NCI-H2107 treated with DMSO at 0.1 percent for 48 hours (cell line): ENCODE measurements around the gene CORO7.
"Not testable (repeated sequence)": the region's sequence is repeated elsewhere in the genome, so short reads cannot be mapped to it uniquely, and the experiment has no call there.

Experiments
- DNase-seq: peaks from one replicate; lab custom pipeline; 2025; ENCODE audit not compliant: unreplicated experiment; lab: John Stamatoyannopoulos, UW

CORO7 gene

GRCh38 chr16:4358831-4359561 is 57.4 kb downstream of the CORO7 start:
- no peak for DNase-seq

DNA sequence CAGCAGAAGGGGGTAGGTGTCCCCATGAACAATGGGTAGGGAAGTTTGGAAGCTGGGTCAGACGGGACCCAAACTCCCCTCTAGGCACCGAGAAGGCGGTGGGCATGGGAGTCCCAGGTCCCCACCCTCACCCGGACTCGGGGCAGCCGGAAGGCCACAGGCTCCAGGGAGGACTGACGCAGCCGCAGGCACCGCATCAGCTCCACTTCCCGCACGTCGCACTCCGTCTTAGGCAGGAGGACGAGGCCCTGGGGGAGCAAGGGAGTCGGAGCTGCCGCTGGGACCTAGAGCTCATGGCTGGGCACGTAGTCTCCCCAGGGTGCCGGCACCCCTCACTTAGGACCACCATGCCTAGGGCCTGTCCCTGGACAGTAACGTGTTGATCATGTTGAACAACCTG is 58.2 kb downstream of the CORO7 start:
- no peak for DNase-seq

GRCh38 chr16:4356820-4357219 is 59.6 kb downstream of the CORO7 start:
- DNase-seq: no peak

DNA sequence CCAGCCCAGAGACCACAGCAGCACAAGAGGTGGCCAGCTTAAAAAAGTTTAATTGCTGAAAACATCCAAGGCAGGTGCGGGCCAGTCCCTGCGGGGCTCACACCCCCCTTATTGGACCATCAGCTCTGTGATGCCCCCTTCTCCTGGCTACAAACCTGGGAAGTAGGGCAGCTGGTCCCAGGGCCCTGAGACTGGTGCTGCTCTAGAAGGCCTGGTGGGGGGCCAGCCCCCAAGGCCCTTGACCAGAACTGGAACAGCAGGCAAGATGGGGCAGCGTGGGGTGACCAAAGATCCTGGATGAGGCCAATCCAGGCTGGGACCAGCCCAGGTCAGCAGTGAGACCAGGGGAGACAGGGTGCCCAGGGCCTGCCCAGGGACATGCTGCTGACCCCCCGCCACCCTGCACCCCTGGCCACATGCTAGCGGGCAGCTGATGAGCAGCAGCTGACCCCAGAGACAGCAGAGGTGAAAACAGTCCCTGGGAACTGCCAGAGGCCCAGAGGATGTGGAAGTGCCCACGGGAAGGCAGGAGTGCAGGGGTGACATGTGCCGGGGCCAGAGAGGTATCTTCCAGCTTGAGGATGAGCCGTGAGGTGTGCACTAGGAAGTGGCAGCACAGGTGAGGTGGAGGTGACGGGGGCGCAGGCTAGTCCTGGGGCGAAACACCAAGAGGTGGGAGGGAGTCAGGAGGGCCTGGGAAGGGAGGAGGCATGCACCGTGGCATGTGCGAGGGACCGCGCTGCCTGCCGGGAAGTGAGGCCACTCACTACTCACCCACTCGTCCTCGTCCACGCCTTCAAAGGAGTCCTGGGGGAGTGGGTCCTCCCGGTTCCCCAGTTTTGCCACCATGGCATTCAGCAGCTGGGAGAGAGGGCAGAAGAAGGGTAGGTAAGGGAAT is 61.6 kb downstream of the CORO7 start:
- no peak for DNase-seq

GRCh38 chr16:4353675-4354074 is 62.7 kb downstream of the CORO7 start:
- DNase-seq: no peak

- DNase-seq: no peak
These were observed 63.6 kb downstream of the CORO7 start for GRCh38 chr16:4352843-4353242.

GRCh38 chr16:4351880-4352279 is 64.5 kb downstream of the CORO7 start:
- DNase-seq: no peak

- peak; percentile 84 for DNase-seq
These were observed 65.4 kb downstream of the CORO7 start, which contains the start of gene PAM16 for GRCh38 chr16:4350787-4351659. TSS of gene PAM16 (minus strand) at chr16:4351321. CDS start at chr16:4351234, 87 bp downstream.

- DNase-seq: no peak
These were observed 66.0 kb downstream of the CORO7 start for GRCh38 chr16:4350365-4350786.

GRCh38 chr16:4349332-4349731 is 67.1 kb downstream of the CORO7 start:
- no peak for DNase-seq

- DNase-seq: no peak
These were observed 68.5 kb downstream of the CORO7 start for GRCh38 chr16:4347765-4348509.

DNA sequence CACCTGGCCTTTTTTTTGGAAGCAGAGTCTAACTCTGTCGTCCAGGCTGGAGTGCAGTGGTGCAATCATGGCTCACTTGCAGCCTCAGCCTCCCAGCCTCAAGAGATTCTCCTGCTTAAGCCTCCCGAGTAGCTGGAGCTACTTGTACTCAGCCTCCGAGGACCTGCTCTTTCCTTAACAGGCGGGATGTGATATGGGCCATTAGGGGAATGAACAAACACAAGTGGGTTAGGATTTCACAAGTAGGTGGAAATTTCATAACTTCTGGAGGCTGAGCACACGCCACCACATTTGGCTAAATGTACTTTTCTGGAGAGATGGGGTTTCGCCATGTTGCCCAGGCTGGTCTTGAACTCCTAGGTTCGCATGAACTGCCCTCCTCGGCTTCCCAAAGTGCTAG is 69.4 kb downstream of the CORO7 start:
- DNase-seq: no peak

DNA sequence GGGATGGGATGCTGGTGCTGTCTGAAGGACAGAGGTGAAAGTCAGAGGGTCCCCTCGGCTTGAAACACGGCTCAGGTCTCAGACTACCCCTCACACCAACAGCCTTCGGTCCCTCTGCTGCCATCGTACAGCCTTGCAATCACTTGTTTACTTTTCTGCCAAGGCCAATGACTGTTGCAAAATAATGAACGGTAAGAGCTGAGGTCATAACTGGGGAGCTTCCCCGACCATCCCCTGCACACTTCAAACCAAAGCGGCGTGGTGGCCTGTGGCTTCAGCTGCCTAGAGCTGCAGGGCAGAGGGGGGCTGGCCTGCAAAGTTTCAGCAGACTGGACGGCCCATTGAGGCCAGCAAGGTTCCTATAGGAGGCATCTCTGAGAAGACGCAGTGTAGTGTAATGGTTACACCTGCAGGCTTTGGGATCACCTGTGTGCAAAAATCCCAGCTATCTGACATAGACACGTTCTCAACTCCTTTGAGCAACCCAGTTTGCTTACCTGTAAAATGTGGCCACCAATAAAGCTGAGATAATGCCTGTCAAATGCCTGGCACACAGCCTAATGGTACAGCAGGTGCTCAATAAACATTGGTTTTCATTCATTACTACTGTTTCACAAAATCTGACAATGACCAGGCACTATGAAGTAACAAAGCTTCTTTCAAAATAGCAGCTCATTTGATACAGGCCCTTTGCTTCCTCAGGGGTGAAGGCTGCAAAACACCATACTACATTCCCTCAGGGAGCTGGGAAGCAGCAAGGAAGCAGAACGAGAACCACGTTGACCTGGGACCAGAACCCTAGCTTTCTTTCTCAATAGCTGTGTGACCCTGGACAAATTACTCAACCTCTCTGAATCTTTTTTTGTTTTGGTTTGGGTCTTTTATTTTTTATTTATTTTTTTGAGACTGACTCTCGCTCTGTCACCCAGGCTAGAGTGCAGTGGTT is 70.3 kb downstream of the CORO7 start:
- DNase-seq: peak; percentile 55

DNA sequence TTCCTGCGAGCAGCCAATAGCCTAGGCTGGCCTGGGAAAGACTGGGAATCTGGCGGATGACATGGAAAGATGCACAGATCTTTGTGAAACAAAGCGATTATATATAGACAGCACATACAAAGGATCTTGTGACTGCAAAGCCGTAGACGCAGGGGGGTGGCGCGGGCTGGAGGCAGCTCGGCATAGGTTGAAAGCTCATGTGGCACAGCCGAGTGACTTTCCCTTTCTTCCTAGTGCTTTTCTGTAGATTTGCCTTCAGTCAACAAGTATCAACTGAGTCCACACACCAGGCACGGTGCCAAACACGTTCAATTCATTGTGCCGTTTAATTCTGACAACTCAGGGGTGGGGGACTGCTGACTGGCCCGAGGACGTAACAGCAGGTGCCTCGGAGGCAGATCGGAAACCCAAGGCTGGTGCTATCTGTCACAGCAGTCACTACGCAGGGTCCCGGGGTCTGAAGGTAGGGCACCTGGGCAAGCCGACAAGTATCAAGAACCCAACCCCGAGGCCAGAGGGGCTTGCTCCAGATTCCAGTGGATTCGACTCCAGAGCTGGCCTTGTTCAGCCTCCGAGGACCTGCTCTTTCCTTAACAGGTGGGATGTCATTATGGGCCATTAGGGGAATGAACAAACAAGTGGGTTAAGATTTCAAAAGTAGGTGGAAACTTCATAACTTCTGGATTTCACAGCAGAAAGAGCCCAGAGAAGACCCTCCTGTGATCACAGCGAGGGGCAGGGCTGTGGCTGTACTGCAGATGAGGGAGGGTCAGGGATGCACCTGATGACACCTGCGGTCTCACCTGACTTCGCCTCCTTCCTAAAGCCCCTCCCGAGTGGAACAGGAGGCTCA is 71.2 kb downstream of the CORO7 start:
- peak; percentile 88 for DNase-seq

DNA sequence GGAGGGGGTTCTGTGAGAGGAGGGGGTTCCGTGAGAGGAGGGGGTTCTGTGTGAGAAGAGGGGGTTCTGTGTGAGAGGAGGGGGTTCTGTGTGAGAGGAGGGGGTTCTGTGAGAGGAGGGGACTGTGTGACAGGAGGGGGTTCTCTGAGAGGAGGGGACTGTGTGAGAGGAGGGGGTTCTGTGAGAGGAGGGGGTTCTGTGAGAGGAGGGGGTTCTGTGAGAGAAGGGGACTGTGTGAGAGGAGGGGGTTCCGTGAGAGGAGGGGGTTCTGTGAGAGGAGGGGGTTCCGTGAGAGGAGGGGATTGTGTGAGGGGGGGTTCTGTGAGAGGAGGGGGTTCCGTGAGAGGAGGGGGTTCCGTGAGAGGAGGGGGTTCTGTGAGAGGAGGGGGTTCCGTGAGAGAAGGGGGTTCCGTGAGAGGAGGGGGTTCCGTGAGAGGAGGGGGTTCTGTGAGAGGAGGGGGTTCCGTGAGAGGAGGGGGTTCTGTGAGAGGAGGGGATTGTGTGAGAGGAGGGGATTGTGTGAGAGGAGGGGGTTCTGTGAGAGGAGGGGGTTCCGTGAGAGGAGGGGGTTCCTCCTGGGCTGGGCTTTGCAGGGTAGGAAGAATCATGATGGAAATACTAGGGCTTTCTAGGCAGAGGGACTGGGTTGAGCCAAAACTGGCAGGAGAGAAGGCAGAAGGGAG is 72.0 kb downstream of the CORO7 start:
- not testable (repeated sequence) for DNase-seq

DNA sequence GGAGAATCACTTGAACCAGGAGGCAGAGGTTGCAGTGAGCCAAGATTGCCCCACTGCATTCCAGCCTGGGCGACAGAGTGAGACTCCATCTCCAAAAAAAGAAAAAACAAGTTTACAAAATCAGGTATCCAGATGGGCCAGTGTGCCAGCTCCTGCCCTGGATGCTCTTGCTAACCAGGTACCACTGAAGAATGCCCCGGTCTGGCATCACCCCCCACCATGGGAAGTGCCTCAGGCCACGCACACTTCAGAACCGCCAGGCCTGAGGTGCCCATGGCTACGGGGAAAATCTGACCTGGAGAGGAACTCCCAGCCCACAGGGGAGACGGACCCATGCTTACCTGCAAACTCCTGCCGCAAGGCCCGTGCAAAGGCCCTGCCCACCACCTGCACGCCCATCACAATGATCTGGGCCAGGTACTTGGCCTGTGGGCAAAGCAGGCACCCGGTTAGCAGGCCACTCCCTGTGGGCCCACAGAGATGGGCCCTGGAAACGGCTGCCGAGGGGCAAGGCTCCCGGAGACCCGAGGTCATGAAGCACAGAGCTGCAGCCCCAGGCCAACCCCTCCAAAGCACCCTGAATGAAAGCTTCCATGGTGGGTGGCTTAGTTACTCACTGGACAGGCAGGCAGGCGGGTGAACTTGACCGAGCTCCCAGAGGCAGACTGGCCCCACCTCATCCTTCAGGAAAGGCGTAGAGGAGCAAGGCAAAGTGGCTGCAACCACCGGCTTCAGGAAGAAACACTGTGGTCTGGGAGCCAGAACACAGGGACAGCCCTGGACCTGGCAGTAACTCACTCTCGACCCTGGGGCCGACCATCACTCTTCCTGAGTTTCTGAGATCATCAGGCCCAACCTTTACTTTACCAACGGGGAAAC is 73.3 kb downstream of the CORO7 start:
- DNase-seq: no peak

GRCh38 chr16:4341250-4341649 is 75.1 kb downstream of the CORO7 start:
- DNase-seq: no peak
